Stimulated activated CD8-positive, alpha-beta memory T cell treated with anti-CD3 and anti-CD28 coated beads, Interleukin-12 subunit alpha, Interleukin-12 subunit beta, amount 100 ng/mL, for 24 hours (primary cell): Measurements from ENCODE around the gene CARD8.

Experiments
- DNase-seq: peaks from one replicate; pipeline ENCODE4 v3.0.0-alpha.2; 2020; ENCODE audit errors: extremely low read depth

The CARD8 gene

GRCh38 chr19:48210005-48210404 lies 45.7 kb downstream of the CARD8 start:
- no peak for DNase-seq

DNA sequence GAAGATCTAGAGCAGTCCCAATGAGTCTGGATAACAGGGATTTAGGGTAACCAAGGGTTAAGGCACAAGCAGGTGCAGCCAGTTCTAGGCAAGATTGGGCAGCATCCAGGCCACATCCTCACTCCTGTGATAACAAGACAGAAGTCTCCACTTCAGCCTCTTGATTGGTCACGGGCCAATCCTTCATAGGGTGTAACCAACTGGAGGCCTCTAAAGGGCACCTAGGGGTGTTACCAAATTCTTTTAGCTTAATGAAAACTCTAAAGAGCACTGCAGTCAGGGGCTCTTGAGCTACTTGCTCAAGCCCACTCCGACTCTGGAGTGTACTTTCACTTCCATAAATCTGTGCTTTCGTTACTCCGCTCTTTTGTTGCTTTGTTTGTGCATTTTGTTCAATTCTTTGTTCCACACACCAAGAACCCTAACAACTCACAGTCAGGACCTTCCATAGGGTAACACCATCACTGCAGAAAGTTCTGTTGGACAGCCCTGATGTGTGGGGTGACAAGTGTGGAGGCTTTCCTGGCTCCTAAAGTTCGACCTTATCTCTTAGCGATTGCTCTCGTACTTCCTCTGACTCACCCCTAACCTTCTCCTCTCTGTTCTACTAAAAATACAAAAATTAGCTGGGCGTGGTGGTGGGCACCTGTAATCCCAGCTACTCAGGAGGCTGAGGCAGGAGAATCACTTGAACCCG lies 49.2 kb downstream of the CARD8 start:
- DNase-seq = no peak

DNA sequence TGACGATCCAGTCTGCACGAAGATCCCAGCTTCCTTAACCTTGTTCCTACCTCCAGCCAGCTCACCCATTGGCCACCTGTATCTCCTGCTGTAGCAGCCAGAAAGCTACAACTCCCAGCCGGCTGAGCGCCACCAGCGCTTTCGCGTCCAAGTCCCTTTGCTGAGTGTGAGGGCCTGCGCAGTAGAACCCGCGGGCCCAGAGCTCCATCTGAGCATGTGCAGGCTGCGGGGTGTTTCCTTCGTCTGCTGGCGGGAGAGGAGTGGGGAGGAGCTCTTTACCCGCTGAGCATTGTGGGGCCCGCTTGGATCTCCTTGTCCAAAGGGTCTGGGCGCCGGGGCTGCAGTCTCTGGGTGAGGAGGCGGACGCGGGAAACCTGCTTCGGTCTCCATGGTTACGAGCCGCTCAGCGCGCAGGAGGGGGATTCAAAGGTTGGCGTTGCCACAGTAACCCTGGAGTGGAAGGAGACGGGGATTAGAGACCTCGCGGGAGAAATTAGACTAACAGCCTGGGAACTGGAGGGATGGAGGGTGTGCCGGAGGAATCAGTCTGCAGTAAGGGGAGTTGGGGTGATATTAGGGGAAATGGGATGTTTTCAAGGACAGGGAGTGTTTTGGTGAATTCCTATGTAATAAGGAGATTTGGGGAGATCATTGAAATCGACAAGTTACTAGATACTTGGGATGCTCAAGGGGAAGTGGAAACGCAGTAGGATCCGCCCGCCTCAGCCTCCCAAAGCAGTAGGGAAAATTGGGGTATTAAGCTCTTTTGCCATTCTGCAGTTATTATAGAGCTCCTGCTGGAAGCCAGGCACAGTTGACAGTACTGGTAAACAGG lies 51.7 kb downstream of the CARD8 start:
- DNase-seq = peak; percentile 84

DNA sequence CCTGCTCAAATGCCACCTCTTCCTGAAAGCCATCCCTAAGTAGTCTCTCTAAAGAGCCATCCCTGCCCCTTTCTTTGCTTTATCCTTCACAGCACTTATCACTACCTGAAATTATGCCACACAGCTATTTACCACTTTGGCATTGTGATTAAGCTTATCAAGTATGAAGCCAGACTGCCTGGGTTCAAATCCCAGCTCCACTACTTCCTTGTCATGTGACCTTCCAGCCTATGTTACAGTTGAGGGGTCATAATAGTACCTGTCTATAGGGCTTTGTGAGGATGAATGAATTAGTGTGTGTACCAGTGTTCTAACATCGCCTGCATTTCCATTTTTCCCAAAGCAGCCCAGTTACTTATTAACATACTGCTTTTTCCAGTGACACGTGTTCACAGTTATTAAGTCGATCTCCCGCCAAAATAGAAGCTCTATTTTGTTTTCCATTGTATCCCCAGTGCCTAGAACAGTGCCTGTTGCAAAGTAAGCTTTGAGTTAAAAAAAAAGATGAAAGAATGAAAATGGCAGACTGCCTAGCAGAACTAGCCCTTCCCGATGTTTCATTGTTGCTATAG lies 52.4 kb downstream of the CARD8 start:
- no peak for DNase-seq

DNA sequence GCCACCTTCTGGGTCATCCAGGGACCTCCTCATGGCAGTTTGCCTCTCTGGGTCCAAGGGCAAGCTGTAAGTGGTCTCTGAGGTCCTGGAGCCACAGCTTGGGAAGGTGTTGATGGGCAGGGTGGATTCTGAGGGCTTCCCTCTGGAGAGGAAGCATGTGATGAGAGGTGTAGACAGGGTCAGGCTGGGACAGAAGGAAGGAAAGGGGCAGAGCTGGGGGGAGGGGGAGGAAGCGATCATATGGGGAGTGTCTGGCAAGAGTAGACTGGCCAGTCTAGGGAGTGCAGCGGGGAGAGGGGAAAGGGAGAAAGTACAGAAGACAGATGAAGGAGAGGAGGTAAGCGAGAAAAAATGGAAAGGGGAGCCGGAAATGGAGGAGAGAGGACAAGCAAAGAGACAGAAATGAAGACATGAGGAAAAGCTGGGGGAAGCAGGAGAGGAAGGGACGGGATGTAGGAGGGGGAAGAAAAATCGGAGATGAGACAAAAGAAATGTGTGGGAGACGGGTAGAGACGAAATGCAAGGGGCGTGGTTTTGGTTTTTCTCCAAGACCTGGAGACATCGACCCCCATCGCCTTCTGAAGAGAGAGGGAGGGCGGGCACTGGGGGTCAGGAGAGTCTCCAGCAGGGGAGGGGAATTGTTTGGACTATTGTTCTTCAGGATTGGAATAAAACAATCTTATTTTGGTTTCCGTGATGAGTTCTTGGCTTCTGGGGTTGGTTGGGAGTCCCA lies 58.6 kb downstream of the CARD8 start:
- DNase-seq = no peak

GRCh38 chr19:48196321-48196763 lies 59.4 kb downstream of the CARD8 start:
- DNase-seq = no peak

GRCh38 chr19:48194844-48195830 lies 60.6 kb downstream of the CARD8 start:
- DNase-seq = no peak

DNA sequence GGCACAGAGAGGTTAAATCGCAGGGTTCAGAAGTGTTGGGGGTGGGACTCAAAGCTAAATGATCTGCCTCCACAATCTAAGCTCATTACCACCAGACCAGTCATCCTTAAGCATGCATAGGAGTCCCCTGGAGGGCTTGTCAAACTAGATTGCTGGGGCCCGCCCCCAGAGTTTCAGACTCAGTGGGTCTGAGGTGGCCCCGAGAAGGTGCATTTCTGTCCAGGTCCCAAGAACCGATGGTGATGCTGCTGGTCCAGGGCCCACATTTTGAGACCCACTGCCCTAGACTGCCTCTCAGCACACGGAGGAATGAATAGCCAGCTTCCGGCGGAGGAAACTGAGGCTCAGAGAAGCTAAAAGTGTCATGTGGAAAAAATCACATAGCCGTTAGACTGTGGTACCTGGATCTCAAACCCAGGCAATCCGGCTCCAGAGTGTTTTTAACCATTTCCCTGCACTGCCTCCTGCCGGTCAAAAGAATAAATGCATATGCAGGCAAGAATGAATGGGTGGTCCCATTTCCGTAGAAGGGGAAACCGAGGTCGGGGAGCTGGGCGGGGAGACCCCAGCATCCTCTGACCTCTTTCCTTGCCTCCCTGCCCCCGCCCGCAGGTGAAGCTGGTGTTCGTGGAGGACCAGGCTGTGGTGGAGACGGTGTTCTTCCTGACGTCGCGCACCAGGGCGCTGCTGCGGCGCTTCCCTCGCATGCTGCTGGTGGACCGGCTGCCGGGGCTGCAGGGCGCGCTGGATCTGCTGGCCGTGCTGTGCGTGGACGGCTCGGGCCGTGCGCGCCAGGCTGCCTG lies 61.5 kb downstream of the CARD8 start:
- no peak for DNase-seq

DNA sequence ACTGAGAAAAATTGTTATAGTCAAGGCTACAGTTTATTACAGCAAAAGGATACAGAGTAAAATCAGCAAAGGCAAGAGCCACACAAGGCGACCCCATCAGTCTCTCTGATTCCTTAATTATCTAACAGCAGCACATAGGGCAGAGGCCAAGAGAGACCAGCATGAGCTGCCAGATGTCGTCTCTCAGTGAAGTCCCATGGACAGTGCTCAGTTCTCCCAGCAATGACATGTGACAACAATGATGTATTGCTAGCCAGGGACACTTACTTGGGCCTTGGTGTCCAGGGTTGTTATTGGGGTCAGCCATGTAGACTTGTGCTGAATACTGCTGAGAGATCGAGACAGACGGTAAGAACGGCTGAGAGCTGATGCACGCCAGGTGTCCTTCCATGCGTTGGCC lies 63.0 kb downstream of the CARD8 start:
- no peak for DNase-seq

GRCh38 chr19:48190885-48191284 lies 64.8 kb downstream of the CARD8 start:
- no peak for DNase-seq

DNA sequence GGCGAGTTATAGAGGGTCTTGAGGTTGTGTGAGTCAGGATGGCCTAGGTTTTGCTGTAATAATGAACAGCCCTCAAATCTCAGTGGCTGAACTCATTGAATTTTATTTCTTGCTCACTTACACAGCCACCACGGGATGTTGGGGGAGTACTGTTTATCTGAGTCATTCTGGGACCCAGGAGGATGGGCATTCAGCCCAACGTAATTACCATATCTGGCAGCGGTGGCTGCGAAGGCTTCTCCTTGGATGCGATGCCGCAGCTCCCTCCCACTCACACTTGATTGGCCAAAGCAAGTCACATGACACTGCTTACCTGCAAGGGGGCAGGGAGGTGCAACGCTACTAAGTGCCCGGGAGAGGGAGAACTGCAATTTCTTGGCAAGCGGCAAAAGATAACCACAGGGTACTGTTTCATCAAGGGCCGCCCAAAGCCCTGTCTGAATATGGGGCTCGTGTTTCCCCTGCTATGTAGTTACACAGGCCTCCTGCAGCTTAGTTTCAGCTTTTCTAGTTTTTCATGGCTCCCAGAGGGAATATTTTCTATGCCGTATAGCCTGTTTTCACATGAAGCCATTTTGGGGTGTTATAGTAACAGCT lies 65.3 kb downstream of the CARD8 start:
- DNase-seq = no peak

- no peak for DNase-seq
These were observed 69.1 kb downstream of the CARD8 start for GRCh38 chr19:48186541-48186991.

DNA sequence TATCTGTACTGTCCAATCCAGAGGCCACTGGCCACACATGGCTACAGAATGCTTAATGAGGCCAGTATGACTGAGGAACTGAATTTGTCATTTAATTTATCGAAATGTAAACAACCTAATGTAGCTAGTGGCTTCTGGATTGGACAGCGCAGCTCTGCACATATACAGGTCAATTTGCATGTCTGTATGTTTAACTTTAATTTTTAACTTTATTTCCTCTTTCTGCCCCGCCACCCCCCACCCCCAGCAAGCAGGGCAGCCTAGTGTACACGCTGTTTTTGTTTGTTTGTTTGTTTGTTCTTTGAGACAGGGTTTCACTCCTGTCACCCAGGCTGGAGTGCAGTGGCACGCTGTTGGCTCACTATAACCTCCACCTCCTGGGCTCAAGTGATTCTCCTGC lies 69.7 kb downstream of the CARD8 start:
- DNase-seq = no peak

DNA sequence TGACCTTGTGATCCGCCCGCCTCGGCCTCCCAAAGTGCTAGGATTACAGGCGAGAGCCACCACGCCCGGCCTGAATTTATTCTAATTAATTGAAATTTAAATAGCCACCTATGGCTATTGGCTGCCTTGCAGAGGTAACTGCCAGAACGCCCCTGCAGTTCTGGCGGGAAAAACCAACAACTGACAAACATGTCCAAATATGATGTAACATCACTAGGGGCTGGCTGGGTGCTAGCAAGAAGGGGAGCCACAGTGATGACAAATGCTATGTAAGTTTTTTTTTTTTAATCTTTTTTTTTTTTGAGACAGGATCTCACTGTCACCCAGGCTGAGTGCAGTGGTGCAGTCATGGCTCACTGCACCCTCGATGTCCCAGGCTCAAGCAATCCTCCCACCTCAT lies 72.4 kb downstream of the CARD8 start:
- no peak for DNase-seq

- DNase-seq = no peak
These were observed 73.3 kb downstream of the CARD8 start for GRCh38 chr19:48182434-48182833.

- DNase-seq = no peak
These were observed 74.2 kb downstream of the CARD8 start for GRCh38 chr19:48181505-48181904.

- no peak for DNase-seq
These were observed 79.5 kb downstream of the CARD8 start for GRCh38 chr19:48176226-48176625.

DNA sequence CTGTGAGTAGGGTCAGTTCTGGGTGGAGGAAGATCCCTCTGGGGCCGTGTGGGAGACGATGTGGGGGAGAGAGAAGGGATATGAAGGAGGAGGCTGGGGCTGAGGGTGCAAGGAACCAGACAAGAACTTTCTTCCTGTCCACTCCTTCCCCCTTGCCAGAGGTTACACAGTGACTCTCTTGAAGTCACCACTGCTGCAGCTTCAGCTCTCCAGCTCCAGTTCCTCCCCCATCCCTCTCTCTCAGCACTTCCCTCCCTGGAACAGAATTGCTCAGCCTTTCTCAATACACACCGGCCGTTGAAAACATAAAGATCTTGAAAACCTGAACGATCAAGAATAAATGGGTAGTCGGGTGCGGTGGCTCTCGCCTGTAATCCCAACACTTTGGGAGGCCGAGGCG lies 80.1 kb downstream of the CARD8 start:
- DNase-seq = no peak

DNA sequence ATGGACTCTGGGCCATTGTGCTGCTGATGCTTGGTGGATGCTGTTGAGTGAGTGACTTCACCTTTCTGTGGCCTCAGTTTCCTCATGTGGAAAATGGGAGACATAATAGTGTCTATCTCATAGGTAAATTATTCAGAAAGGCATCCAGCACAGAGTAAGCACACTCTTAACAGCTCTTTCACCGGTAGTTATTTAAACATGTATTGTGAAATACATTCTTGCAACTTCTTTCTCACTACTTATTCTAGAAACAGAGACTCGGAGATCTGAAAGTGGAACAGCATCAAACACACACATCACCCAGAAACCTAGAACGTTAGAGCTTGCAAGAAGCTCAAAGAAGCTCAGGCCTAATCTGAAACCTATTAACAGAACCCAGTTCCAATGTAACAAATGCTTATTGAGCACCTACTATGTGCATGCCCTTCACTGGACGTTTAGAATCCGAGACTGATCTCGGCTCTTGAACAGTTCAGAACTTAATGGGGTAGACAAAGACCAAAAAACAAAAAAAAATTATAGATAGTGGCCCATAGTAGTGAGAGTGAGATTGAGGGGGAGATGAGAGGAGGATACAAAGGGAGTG lies 81.2 kb downstream of the CARD8 start:
- DNase-seq = no peak
